Inflammatory macrophage treated with lipopolysaccharide for 4 hours (primary cell): Measurements from ENCODE around the gene PCMTD2.
A peak's percentile ranks its signal among the peaks of the same experiment; 100 is the strongest.

ENCODE experiments used
- DNase-seq: peaks from one replicate; pipeline ENCODE4 v3.0.0-alpha.2; 2020

The PCMTD2 gene

GRCh38 chr20:64239449-64240242, 15.9 kb upstream of the PCMTD2 start:
- no peak for DNase-seq

GRCh38 chr20:64240243-64241015, 15.1 kb upstream of the PCMTD2 start:
- no peak for DNase-seq

- no peak for DNase-seq
Measured at GRCh38 chr20:64241061-64241460, 14.5 kb upstream of the PCMTD2 start.

- DNase-seq: no peak
Measured at GRCh38 chr20:64242003-64242796, 13.3 kb upstream of the PCMTD2 start.

GRCh38 chr20:64242797-64243475, 12.6 kb upstream of the PCMTD2 start:
- DNase-seq: no peak

- no peak for DNase-seq
Measured at GRCh38 chr20:64244281-64244805, 11.2 kb upstream of the PCMTD2 start.

- DNase-seq: no peak
Measured at GRCh38 chr20:64244870-64245603, 10.5 kb upstream of the PCMTD2 start.

- no peak for DNase-seq
Measured at GRCh38 chr20:64245746-64246595, 9.6 kb upstream of the PCMTD2 start.

- no peak for DNase-seq
Measured at GRCh38 chr20:64246616-64247306, 8.8 kb upstream of the PCMTD2 start.

- no peak for DNase-seq
Measured at GRCh38 chr20:64247307-64247618, 8.3 kb upstream of the PCMTD2 start.

GRCh38 chr20:64247970-64248841, 7.3 kb upstream of the PCMTD2 start:
- DNase-seq: no peak

- no peak for DNase-seq
Measured at GRCh38 chr20:64250027-64250426, 5.5 kb upstream of the PCMTD2 start.

GRCh38 chr20:64253000-64253383, 2.6 kb upstream of the PCMTD2 start:
- no peak for DNase-seq

GRCh38 chr20:64253443-64253842, 2.1 kb upstream of the PCMTD2 start:
- DNase-seq: no peak

GRCh38 chr20:64254156-64254555, 1.4 kb upstream of the PCMTD2 start:
- DNase-seq: no peak

GRCh38 chr20:64254571-64255360, 782 bp upstream of the PCMTD2 start:
- DNase-seq: no peak

- DNase-seq: peak; percentile 21
Measured at GRCh38 chr20:64256282-64256935, 861 bp downstream of the PCMTD2 start.
